Measurements from ENCODE around the gene SRSF4. TPM values are rescaled to one million over a fixed set of nuclear protein-coding genes. Genes with fewer than 3 reads are reported as not detected.

SRSF4 gene
- total and polyA plus RNA-seq, 9 of the 15 experiments (the other 6 are each of a cell fraction or from before 2014, with no cell fraction given): 15.9 to 132 (median 82.0) TPM

- TF ChIP-seq MAFF (IDR thresholded peaks at IDR 0.05; ENCODE audit: low read length): no peak
- TF ChIP-seq GTF2E2 (tag; IDR thresholded peaks at IDR 0.05): no peak
- TF ChIP-seq C11orf30 (IDR thresholded peaks at IDR 0.05; ENCODE audit: low read depth): no peak
- no peak for TF ChIP-seq TAF7 (tag; IDR thresholded peaks at IDR 0.05)
- TF ChIP-seq MLLT1 (IDR thresholded peaks at IDR 0.05): peak in 1 of 2 experiments; percentile 68; a peak in 2 of 4 replicates
- TF ChIP-seq L3MBTL2 (IDR thresholded peaks at IDR 0.05): peak; percentile 97
- no peak for TF ChIP-seq SIX5 (IDR thresholded peaks at IDR 0.05; ENCODE audit: borderline replicate concordance in 1 of 2, insufficient read depth in 1 of 2, low read depth in 1 of 2, low read length in 2 of 2)
- TF ChIP-seq AFF4 (CRISPR knock-in tag; IDR thresholded peaks at IDR 0.05): 0 out of 2 replicates have a peak, but pooled peaks have one; percentile 18
- no peak for TF ChIP-seq CBX2 (IDR thresholded peaks at IDR 0.05; ENCODE audit: insufficient read depth, low read length, poor library complexity, severe bottlenecking)
- TF ChIP-seq MLX (CRISPR knock-in tag; conservative IDR thresholded peaks at IDR 0.05): no peak
- no peak for TF ChIP-seq ZBTB34 (CRISPR knock-in tag; IDR thresholded peaks at IDR 0.05)
- TF ChIP-seq ARID1B (IDR thresholded peaks at IDR 0.05): peak; percentile 28; the same call in 1 of the 2 replicates
- no peak for TF ChIP-seq KLF6 (CRISPR knock-in tag; IDR thresholded peaks at IDR 0.05; ENCODE audit: borderline replicate concordance)
- TF ChIP-seq HCFC1 (IDR thresholded peaks at IDR 0.05; ENCODE audit: low read depth, low read length): no peak
- no peak for TF ChIP-seq JUND (IDR thresholded peaks at IDR 0.05; ENCODE audit: borderline replicate concordance, low read depth, low read length)
- no peak for TF ChIP-seq JUND (tag; IDR thresholded peaks at IDR 0.05; ENCODE audit: borderline replicate concordance, low read depth, low read length)
- no peak for TF ChIP-seq ZFP36 (IDR thresholded peaks at IDR 0.05; ENCODE audit: low read depth, low read length, partially characterized antibody)
- no peak for TF ChIP-seq GABPB2 (CRISPR knock-in tag; conservative IDR thresholded peaks at IDR 0.05)
- no peak for TF ChIP-seq SAP30 (IDR thresholded peaks at IDR 0.05; ENCODE audit: borderline replicate concordance, insufficient read depth, low read depth, low read length, poor library complexity, severe bottlenecking)
Observed at GRCh38 chr1:29124366-29125236, 57.1 kb downstream of the SRSF4 start (continued).

All from K562 (cell line).